Liver (tissue), 2 donors: ENCODE measurements around the gene TMEM97.

ENCODE experiments used
- CTCF ChIP-seq: fragments of 150-350 bp; IDR thresholded peaks from 2 replicates; pipeline ENCODE4 v1.5.1; 2017; ENCODE audit warnings: improper control_type of control experiment, low read depth, low read length; ENCODE audit not compliant: missing input control
- YY1 ChIP-seq: IDR thresholded peaks from 2 replicates; pipeline ENCODE4 v1.6.1; 2016; ENCODE audit warnings: antibody characterized with exemption, mild to moderate bottlenecking
- donor health status: healthy.

GRCh38 chr17:28325211-28325610 is 6.2 kb downstream of the TMEM97 start:
- TF ChIP-seq YY1: no peak
- TF ChIP-seq CTCF: no peak
